ENCODE data around the gene RAB8B.

- TF ChIP-seq, protein P1, sequence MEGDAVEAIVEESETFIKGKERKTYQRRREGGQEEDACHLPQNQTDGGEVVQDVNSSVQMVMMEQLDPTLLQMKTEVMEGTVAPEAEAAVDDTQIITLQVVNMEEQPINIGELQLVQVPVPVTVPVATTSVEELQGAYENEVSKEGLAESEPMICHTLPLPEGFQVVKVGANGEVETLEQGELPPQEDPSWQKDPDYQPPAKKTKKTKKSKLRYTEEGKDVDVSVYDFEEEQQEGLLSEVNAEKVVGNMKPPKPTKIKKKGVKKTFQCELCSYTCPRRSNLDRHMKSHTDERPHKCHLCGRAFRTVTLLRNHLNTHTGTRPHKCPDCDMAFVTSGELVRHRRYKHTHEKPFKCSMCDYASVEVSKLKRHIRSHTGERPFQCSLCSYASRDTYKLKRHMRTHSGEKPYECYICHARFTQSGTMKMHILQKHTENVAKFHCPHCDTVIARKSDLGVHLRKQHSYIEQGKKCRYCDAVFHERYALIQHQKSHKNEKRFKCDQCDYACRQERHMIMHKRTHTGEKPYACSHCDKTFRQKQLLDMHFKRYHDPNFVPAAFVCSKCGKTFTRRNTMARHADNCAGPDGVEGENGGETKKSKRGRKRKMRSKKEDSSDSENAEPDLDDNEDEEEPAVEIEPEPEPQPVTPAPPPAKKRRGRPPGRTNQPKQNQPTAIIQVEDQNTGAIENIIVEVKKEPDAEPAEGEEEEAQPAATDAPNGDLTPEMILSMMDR (IDR thresholded peaks at IDR 0.05; ENCODE audit: low read depth, low read length, missing input control): no peak
- TF ChIP-seq SP1 (IDR thresholded peaks at IDR 0.05) (no peak), YY1 (IDR thresholded peaks at IDR 0.05) (no peak)
- TF ChIP-seq, protein P2, sequence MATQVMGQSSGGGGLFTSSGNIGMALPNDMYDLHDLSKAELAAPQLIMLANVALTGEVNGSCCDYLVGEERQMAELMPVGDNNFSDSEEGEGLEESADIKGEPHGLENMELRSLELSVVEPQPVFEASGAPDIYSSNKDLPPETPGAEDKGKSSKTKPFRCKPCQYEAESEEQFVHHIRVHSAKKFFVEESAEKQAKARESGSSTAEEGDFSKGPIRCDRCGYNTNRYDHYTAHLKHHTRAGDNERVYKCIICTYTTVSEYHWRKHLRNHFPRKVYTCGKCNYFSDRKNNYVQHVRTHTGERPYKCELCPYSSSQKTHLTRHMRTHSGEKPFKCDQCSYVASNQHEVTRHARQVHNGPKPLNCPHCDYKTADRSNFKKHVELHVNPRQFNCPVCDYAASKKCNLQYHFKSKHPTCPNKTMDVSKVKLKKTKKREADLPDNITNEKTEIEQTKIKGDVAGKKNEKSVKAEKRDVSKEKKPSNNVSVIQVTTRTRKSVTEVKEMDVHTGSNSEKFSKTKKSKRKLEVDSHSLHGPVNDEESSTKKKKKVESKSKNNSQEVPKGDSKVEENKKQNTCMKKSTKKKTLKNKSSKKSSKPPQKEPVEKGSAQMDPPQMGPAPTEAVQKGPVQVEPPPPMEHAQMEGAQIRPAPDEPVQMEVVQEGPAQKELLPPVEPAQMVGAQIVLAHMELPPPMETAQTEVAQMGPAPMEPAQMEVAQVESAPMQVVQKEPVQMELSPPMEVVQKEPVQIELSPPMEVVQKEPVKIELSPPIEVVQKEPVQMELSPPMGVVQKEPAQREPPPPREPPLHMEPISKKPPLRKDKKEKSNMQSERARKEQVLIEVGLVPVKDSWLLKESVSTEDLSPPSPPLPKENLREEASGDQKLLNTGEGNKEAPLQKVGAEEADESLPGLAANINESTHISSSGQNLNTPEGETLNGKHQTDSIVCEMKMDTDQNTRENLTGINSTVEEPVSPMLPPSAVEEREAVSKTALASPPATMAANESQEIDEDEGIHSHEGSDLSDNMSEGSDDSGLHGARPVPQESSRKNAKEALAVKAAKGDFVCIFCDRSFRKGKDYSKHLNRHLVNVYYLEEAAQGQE (IDR thresholded peaks at IDR 0.05): no peak
- TF ChIP-seq, protein P3, sequence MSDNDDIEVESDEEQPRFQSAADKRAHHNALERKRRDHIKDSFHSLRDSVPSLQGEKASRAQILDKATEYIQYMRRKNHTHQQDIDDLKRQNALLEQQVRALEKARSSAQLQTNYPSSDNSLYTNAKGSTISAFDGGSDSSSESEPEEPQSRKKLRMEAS (IDR thresholded peaks at IDR 0.05): no peak
These were observed 125.0 kb downstream of the RAB8B start for GRCh38 chr15:63314409-63314808.
